BE2C (cell line): ENCODE results near the gene CAMK1D.

Experiments
- DNase-seq: peaks from one replicate; pipeline ENCODE4 v3.0.0-alpha.2; 2020
- H3K27me3 ChIP-seq: fragments of 250-450 bp; sonication (Bioruptor Pico); 2 replicates; pipeline ENCODE4 v1.5.1; 2020; ENCODE audit warnings: mild to moderate bottlenecking
- H3K36me3 ChIP-seq: fragments of 250-450 bp; sonication (Bioruptor Pico); 2 replicates; pipeline ENCODE4 v1.5.1; 2020; ENCODE audit warnings: mild to moderate bottlenecking
- H3K4me1 ChIP-seq: fragments of 250-450 bp; sonication (Bioruptor Pico); 2 replicates; pipeline ENCODE4 v1.5.1; 2020
- H3K4me3 ChIP-seq: 2 replicates; pipeline ENCODE4 v1.5.1; 2011; ENCODE audit warnings: low read depth, low read length
- H3K9me3 ChIP-seq: fragments of 250-450 bp; sonication (Bioruptor Pico); 2 replicates; pipeline ENCODE4 v1.5.1; 2020
- CTCF ChIP-seq: IDR thresholded peaks from 2 replicates; pipeline ENCODE4 v1.5.1; 2012; ENCODE audit warnings: mild to moderate bottlenecking, low read depth, low read length

Gene CAMK1D

GRCh38 chr10:12559578-12560178, 210.3 kb downstream of the CAMK1D start:
- DNase-seq = no peak
- Histone ChIP-seq H3K36me3 (no peaks in the 10 kb centered on the region), H3K4me3 (no peak overlapping the region), H3K27me3 (no peaks in the 10 kb centered on the region), H3K9me3 (no peaks in the 10 kb centered on the region), H3K4me1 (no peaks in the 10 kb centered on the region)
- TF ChIP-seq CTCF = no peak

GRCh38 chr10:12561307-12561706, 212.0 kb downstream of the CAMK1D start:
- DNase-seq = no peak
- TF ChIP-seq CTCF = no peak

GRCh38 chr10:12561720-12562119, 212.4 kb downstream of the CAMK1D start:
- TF ChIP-seq CTCF = no peak
- Histone ChIP-seq H3K27me3 (no peaks in the 10 kb centered on the region), H3K36me3 (no peaks in the 10 kb centered on the region), H3K4me1 (no peaks in the 10 kb centered on the region), H3K9me3 (no peaks in the 10 kb centered on the region), H3K4me3 (no peak overlapping the region)
- no peak for DNase-seq

More at GRCh38 chr10:12561307-12561706, 212.0 kb downstream of the CAMK1D start:
- Histone ChIP-seq H3K9me3 (no peaks in the 10 kb centered on the region), H3K4me3 (no peak overlapping the region), H3K36me3 (no peaks in the 10 kb centered on the region), H3K27me3 (no peaks in the 10 kb centered on the region), H3K4me1 (no peaks in the 10 kb centered on the region)

- TF ChIP-seq CTCF = no peak
- no peaks in the 10 kb centered on the region for H3K9me3 ChIP-seq
- H3K36me3 ChIP-seq = no peaks in the 10 kb centered on the region
- no peak overlapping the region for H3K4me3 ChIP-seq
- DNase-seq = no peak
- H3K4me1 ChIP-seq = no peaks in the 10 kb centered on the region
- H3K27me3 ChIP-seq = no peaks in the 10 kb centered on the region
Observed at GRCh38 chr10:12563489-12563888, 214.1 kb downstream of the CAMK1D start.

- no peaks in the 10 kb centered on the region for H3K36me3 ChIP-seq
- no peak overlapping the region for H3K4me3 ChIP-seq
- DNase-seq = no peak
- H3K27me3 ChIP-seq = no peaks in the 10 kb centered on the region
- H3K4me1 ChIP-seq = no peaks in the 10 kb centered on the region
- TF ChIP-seq CTCF = no peak
- no peaks in the 10 kb centered on the region for H3K9me3 ChIP-seq
Observed at GRCh38 chr10:12564173-12564572, 214.8 kb downstream of the CAMK1D start.

GRCh38 chr10:12566161-12567115, 217.1 kb downstream of the CAMK1D start:
- DNase-seq = peak; percentile 50
- no peak for TF ChIP-seq CTCF
- H3K9me3 ChIP-seq = no peaks in the 10 kb centered on the region
- no peaks in the 10 kb centered on the region for H3K27me3 ChIP-seq
- H3K4me3 ChIP-seq = no peak overlapping the region
- H3K4me1 ChIP-seq = no peaks in the 10 kb centered on the region
- H3K36me3 ChIP-seq = no peaks in the 10 kb centered on the region
